Suprapubic skin (tissue), 4 donors: ENCODE results near the gene C21orf91. TPM values are rescaled to one million over a fixed set of nuclear protein-coding genes. Genes with fewer than 3 reads are reported as not detected.

Experiments used
- DNase-seq, 2 donors: peaks; one replicate each; pipeline ENCODE4 v3.0.0-alpha.2; 2019; ENCODE audit warnings: low spot score in 2 of 2
- H3K27ac ChIP-seq: fragments of 200-600 bp; sonication (generic); one replicate; pipeline ENCODE4 v1.5.1; 2019
- H3K27me3 ChIP-seq: fragments of 200-600 bp; sonication (generic); one replicate; pipeline ENCODE4 v1.5.1; 2019
- H3K36me3 ChIP-seq: fragments of 200-600 bp; sonication (generic); one replicate; pipeline ENCODE4 v1.5.1; 2019
- H3K4me1 ChIP-seq: fragments of 200-600 bp; sonication (generic); one replicate; pipeline ENCODE4 v1.5.1; 2019
- H3K4me3 ChIP-seq: fragments of 200-600 bp; sonication (generic); one replicate; pipeline ENCODE4 v1.5.1; 2019; ENCODE audit warnings: mild to moderate bottlenecking
- H3K9me3 ChIP-seq: fragments of 200-600 bp; sonication (generic); one replicate; pipeline ENCODE4 v1.5.1; 2019
- CTCF ChIP-seq, 2 donors: fragments of 200-600 bp in 1 of 2; fragments of 450-650 bp in 1 of 2; sonication (generic) in 1 of 2; IDR thresholded peaks; one replicate each; pipeline ENCODE4 v1.5.1; 2016 to 2019; ENCODE audit warnings: antibody characterized with exemption in 2 of 2, mild to moderate bottlenecking in 1 of 2, moderate library complexity in 1 of 2
- EP300 ChIP-seq: sonication (generic); formaldehyde crosslinking; IDR thresholded peaks from one replicate; pipeline ENCODE4 v1.6.1; 2017; ENCODE audit warnings: antibody characterized with exemption
- POLR2A ChIP-seq, 2 donors: fragments of 450-650 bp; IDR thresholded peaks; one replicate each; pipeline ENCODE4 v1.6.1; 2017; ENCODE audit warnings: antibody characterized with exemption in 2 of 2, mild to moderate bottlenecking in 2 of 2, moderate library complexity in 2 of 2
- POLR2AphosphoS5 ChIP-seq, 3 donors: sonication (generic); formaldehyde crosslinking; IDR thresholded peaks; one replicate each; pipeline ENCODE4 v1.6.1; 2017; ENCODE audit warnings: antibody characterized with exemption in 3 of 3
- WGBS: methylation state at CpG from one replicate; pipeline ENCODE4 v1.1.5; 2018; 5-methylcytosine and 5-hydroxymethylcytosine counted together
- total RNA-seq, 4 donors: library from RNA; depleted of rRNA; stranded (reverse); fragments of >200 nt; gene quantifications; one replicate each; pipeline ENCODE4 v1.1.0, GENCODE V29; 2016

C21orf91 gene
- total RNA-seq, 4 donors from 2014 or later = 14.0 to 29.0 (median 21.7) TPM

GRCh38 chr21:17785403-17785788 is 33.8 kb downstream of the C21orf91 start:
- no peak for DNase-seq
- H3K27me3 ChIP-seq = no peaks in the 10 kb centered on the region
- H3K9me3 ChIP-seq = no peaks in the 10 kb centered on the region
- TF ChIP-seq CTCF (IDR thresholded peaks at IDR 0.05) = no peak
- peaks cover 16% of the 10 kb centered on the region for H3K4me1 ChIP-seq
- peaks cover 8% of the 10 kb centered on the region for H3K36me3 ChIP-seq
- H3K27ac ChIP-seq = no peak overlapping the region
- H3K4me3 ChIP-seq = no peak overlapping the region
- WGBS = 100% methylated on average over 2 of the region's 2 CpGs

GRCh38 chr21:17784604-17785402 is 34.4 kb downstream of the C21orf91 start:
- Histone ChIP-seq H3K27ac (no peak overlapping the region), H3K4me1 (peaks cover 21% of the 10 kb centered on the region), H3K4me3 (no peak overlapping the region), H3K9me3 (no peaks in the 10 kb centered on the region), H3K36me3 (peaks cover 8% of the 10 kb centered on the region), H3K27me3 (no peaks in the 10 kb centered on the region)
- TF ChIP-seq CTCF (IDR thresholded peaks at IDR 0.05) (no peak), POLR2AphosphoS5 (IDR thresholded peaks at IDR 0.05) (no peak), POLR2A (IDR thresholded peaks at IDR 0.05) (no peak), EP300 (no peak)
- DNase-seq = no peak
- whole genome bisulfite sequencing = 65% methylated on average over 6 of the region's 6 CpGs

GRCh38 chr21:17784180-17784598 is 35.0 kb downstream of the C21orf91 start:
- 58% methylated on average over 5 of the region's 5 CpGs for WGBS
- Histone ChIP-seq H3K27me3 (no peaks in the 10 kb centered on the region), H3K4me3 (no peak overlapping the region), H3K27ac (no peak overlapping the region), H3K9me3 (no peaks in the 10 kb centered on the region), H3K36me3 (peaks cover 8% of the 10 kb centered on the region), H3K4me1 (peaks cover 23% of the 10 kb centered on the region)
- TF ChIP-seq POLR2A (IDR thresholded peaks at IDR 0.05) (no peak), CTCF (IDR thresholded peaks at IDR 0.05) (no peak), POLR2AphosphoS5 (IDR thresholded peaks at IDR 0.05) (no peak), EP300 (no peak)
- DNase-seq = no peak

GRCh38 chr21:17783481-17784179 is 35.5 kb downstream of the C21orf91 start:
- no peak for TF ChIP-seq CTCF (IDR thresholded peaks at IDR 0.05)
- no peak for TF ChIP-seq POLR2A (IDR thresholded peaks at IDR 0.05)
- TF ChIP-seq POLR2AphosphoS5 (IDR thresholded peaks at IDR 0.05) = no peak
- TF ChIP-seq EP300 = no peak
- no peak overlapping the region for H3K27ac ChIP-seq
- 72% methylated on average over 2 of the region's 2 CpGs for WGBS
- H3K4me1 ChIP-seq = peaks cover 23% of the 10 kb centered on the region
- H3K36me3 ChIP-seq = peaks cover 8% of the 10 kb centered on the region
- DNase-seq = no peak
- no peak overlapping the region for H3K4me3 ChIP-seq
- H3K9me3 ChIP-seq = no peaks in the 10 kb centered on the region
- no peaks in the 10 kb centered on the region for H3K27me3 ChIP-seq

- peaks cover 5% of the 10 kb centered on the region for H3K36me3 ChIP-seq
- no peak for DNase-seq
- H3K27ac ChIP-seq = no peak overlapping the region
- peaks cover 23% of the 10 kb centered on the region for H3K4me1 ChIP-seq
- no peaks in the 10 kb centered on the region for H3K9me3 ChIP-seq
- H3K27me3 ChIP-seq = no peaks in the 10 kb centered on the region
- 91% methylated on average over 3 of the region's 3 CpGs for WGBS
- H3K4me3 ChIP-seq = no peak overlapping the region
- TF ChIP-seq EP300 = no peak
- no peak for TF ChIP-seq CTCF (IDR thresholded peaks at IDR 0.05)
- no peak for TF ChIP-seq POLR2A (IDR thresholded peaks at IDR 0.05)
- TF ChIP-seq POLR2AphosphoS5 (IDR thresholded peaks at IDR 0.05) = no peak
These were observed 36.2 kb downstream of the C21orf91 start for GRCh38 chr21:17783003-17783402.
